Measurements from ENCODE around the gene TTLL6.

- TF ChIP-seq CTCF (conservative IDR thresholded peaks at IDR 0.05; ENCODE audit: low read length) (no peak), EZH2phosphoT487 (IDR thresholded peaks at IDR 0.05; ENCODE audit: borderline replicate concordance) (no peak)
Observed at GRCh38 chr17:48730240-48730550, 86.8 kb downstream of the TTLL6 start.

Measured in Loucy (cell line).